Activated CD4-positive, alpha-beta T cell treated with anti-CD3 and anti-CD28 coated beads, Interleukin-2, amount 10 ng/mL, durations not matched to agents 24 days and 14 days (primary cell): ENCODE data around the gene PSMD1. TPM values are rescaled to one million over a fixed set of nuclear protein-coding genes. Genes with fewer than 3 reads are reported as not detected.
"Not testable (repeated sequence)": the region's sequence is repeated elsewhere in the genome, so short reads cannot be mapped to it uniquely, and the experiment has no call there.

Experiments
- DNase-seq: peaks from one replicate; pipeline ENCODE4 v3.0.0; 2022
- H3K27ac Mint-ChIP-seq: one replicate; pipeline ENCODE4 v1.8.0; 2022; ENCODE audit warnings: mild to moderate bottlenecking, mixed read lengths
- H3K27me3 Mint-ChIP-seq: one replicate; pipeline ENCODE4 v1.8.0; 2022; ENCODE audit warnings: mixed read lengths
- H3K36me3 Mint-ChIP-seq: one replicate; pipeline ENCODE4 v1.8.0; 2022; ENCODE audit warnings: low read depth, mild to moderate bottlenecking, mixed read lengths
- H3K4me1 Mint-ChIP-seq: one replicate; pipeline ENCODE4 v1.8.0; 2021; ENCODE audit warnings: mixed read lengths
- H3K4me3 Mint-ChIP-seq: one replicate; pipeline ENCODE4 v1.8.0; 2022; ENCODE audit warnings: mild to moderate bottlenecking, moderate library complexity, mixed read lengths
- H3K9me3 Mint-ChIP-seq: one replicate; pipeline ENCODE4 v1.8.0; 2021; ENCODE audit warnings: mixed read lengths
- intact Hi-C: fragments of 100-400 bp; cut with micrococcal nuclease; formaldehyde crosslinking; loops from one replicate; pipeline ENCODE4 v1.15.1; 2023
- total RNA-seq: library from RNA; stranded (reverse); gene quantifications from 2 replicates; pipeline ENCODE4 v1.2.3, GENCODE V29; 2022

The PSMD1 gene
- total RNA-seq, 1 donor from 2014 or later: 200 TPM

DNA sequence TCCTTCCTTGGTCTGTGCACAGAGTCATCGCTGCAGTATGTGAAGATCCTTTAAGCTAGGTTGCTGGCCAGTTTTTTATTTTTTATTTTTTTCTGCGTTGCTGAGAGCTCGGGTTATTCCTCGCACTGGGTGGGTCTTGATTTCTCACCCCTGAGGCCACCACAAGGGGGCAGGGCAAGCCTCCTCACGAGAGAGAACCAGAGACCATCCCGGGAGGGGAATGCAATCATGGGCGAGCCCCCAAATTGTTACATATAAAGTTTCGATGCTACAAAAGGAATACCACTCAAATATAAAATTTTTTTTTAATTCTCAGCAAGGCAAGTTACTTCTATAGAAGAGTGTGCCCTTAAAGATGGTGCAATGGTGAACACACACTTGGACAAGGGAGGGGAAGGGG lies 43.3 kb downstream of the PSMD1 start:
- H3K4me1 Mint-ChIP-seq: peaks cover 6% of the 10 kb centered on the region
- no peak overlapping the region for H3K4me3 Mint-ChIP-seq
- H3K9me3 Mint-ChIP-seq: peaks cover 10% of the 10 kb centered on the region
- peaks cover 57% of the 10 kb centered on the region for H3K36me3 Mint-ChIP-seq
- H3K27me3 Mint-ChIP-seq: no peaks in the 10 kb centered on the region
- DNase-seq: no peak
- H3K27ac Mint-ChIP-seq: no peak overlapping the region
- intact Hi-C loops: loop anchor here (5.0 kb wide), 1 partner anchor 62 kb away; no protein-coding TSS in a partner anchor

GRCh38 chr2:231100321-231100720 lies 43.7 kb downstream of the PSMD1 start:
- intact Hi-C loops: loop anchor here (5.0 kb wide), 1 partner anchor 62 kb away; no protein-coding TSS in a partner anchor
- H3K9me3 Mint-ChIP-seq, H3K27me3 Mint-ChIP-seq, H3K27ac Mint-ChIP-seq, DNase-seq, H3K4me1 Mint-ChIP-seq, H3K4me3 Mint-ChIP-seq: not testable (repeated sequence)
- peaks cover 57% of the 10 kb centered on the region for H3K36me3 Mint-ChIP-seq

DNA sequence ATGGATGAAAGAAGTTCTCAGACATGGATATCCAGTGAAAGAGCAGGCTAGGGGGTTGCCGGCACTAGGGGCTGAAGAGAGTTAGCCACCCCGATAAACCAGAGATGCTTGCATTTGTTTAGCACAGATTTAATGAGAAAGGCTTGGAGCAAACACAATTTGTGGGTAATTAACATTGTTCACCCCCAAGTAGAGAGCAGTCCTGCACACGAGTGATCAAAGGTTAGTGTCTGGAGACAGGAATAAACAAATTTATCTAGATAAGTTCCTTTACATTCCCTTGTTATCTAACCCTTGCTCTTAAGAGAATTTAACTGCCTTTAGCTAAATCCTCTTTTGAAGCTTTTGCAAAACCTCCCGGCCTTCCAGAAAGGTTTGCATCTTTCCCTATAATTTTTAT lies 44.3 kb downstream of the PSMD1 start:
- intact Hi-C loops: loop anchor here (5.0 kb wide), 1 partner anchor 61 kb away; no protein-coding TSS in a partner anchor
- Mint-ChIP-seq H3K27ac (no peak overlapping the region), H3K4me1 (peaks cover 6% of the 10 kb centered on the region), H3K27me3 (no peaks in the 10 kb centered on the region), H3K36me3 (peaks cover 51% of the 10 kb centered on the region), H3K9me3 (peaks cover 10% of the 10 kb centered on the region), H3K4me3 (no peak overlapping the region)
- DNase-seq: no peak

DNA sequence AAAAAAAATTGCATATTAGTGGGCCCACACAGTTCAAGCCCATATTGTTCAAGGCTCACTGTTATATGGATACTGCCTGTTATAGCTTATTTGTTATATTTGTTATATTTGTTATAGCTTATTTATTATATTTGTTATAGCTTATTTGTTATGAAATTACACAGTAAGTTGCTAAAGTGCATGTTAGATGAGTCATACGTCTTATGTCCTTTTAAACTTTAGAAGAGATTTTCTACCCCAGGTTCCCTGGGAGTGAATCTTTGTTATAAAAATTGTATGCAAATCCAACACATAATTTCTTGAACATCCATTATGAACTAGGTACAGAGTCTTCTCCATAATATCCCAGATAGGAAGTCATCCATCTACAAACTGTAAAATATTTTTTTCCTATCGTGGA lies 46.1 kb downstream of the PSMD1 start:
- no peak for DNase-seq
- intact Hi-C loops: loop anchor here (5.0 kb wide), 1 partner anchor 60 kb away; no protein-coding TSS in a partner anchor
- Mint-ChIP-seq H3K4me1 (peaks cover 6% of the 10 kb centered on the region), H3K4me3 (no peak overlapping the region), H3K36me3 (peaks cover 37% of the 10 kb centered on the region), H3K27ac (no peak overlapping the region), H3K9me3 (peaks cover 10% of the 10 kb centered on the region), H3K27me3 (no peaks in the 10 kb centered on the region)

- H3K27ac Mint-ChIP-seq: no peak overlapping the region
- peaks cover 29% of the 10 kb centered on the region for H3K36me3 Mint-ChIP-seq
- intact Hi-C loops: loop anchor here (2.0 to 5.0 kb wide), 4 partner anchors 58 to 349 kb away; no protein-coding TSS in a partner anchor
- peaks cover 6% of the 10 kb centered on the region for H3K4me1 Mint-ChIP-seq
- H3K9me3 Mint-ChIP-seq: no peaks in the 10 kb centered on the region
- no peaks in the 10 kb centered on the region for H3K27me3 Mint-ChIP-seq
- H3K4me3 Mint-ChIP-seq: no peak overlapping the region
- peak; percentile 85 for DNase-seq
Measured at GRCh38 chr2:231104115-231104713, 47.5 kb downstream of the PSMD1 start.

- intact Hi-C loops: no loop called here
- Mint-ChIP-seq H3K27ac (no peak overlapping the region), H3K9me3 (no peaks in the 10 kb centered on the region), H3K36me3 (peaks cover 35% of the 10 kb centered on the region), H3K4me1 (peaks cover 5% of the 10 kb centered on the region), H3K4me3 (no peak overlapping the region), H3K27me3 (no peaks in the 10 kb centered on the region)
- no peak for DNase-seq
Measured at GRCh38 chr2:231110551-231110950, 53.9 kb downstream of the PSMD1 start.

DNA sequence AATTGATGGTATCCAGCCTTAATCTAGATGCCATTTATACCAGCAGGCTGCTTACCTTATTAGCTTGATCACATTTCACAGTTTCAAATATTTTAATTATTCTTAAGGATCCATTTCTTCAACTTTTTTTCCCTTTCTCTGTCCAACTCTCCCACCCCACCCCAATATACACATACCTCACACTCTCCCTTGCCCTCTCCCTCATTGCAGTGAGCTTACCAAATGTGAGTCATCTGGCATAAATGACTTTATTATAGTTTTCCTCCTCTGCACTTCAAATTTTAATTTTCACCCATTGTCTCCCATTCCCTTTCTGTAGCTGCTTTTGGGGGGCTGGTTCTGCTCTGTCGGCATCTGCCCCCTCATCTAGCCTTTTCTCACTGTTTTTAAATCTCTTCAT lies 55.3 kb downstream of the PSMD1 start:
- peaks cover 6% of the 10 kb centered on the region for H3K4me1 Mint-ChIP-seq
- intact Hi-C loops: no loop called here
- no peaks in the 10 kb centered on the region for H3K27me3 Mint-ChIP-seq
- no peak for DNase-seq
- H3K36me3 Mint-ChIP-seq: peaks cover 38% of the 10 kb centered on the region
- H3K9me3 Mint-ChIP-seq: no peaks in the 10 kb centered on the region
- no peak overlapping the region for H3K4me3 Mint-ChIP-seq
- H3K27ac Mint-ChIP-seq: no peak overlapping the region

GRCh38 chr2:231113489-231113888 lies 56.8 kb downstream of the PSMD1 start:
- intact Hi-C loops: no loop called here
- H3K4me3 Mint-ChIP-seq: no peak overlapping the region
- peaks cover 36% of the 10 kb centered on the region for H3K36me3 Mint-ChIP-seq
- DNase-seq: no peak
- no peaks in the 10 kb centered on the region for H3K27me3 Mint-ChIP-seq
- H3K4me1 Mint-ChIP-seq: peaks cover 9% of the 10 kb centered on the region
- H3K9me3 Mint-ChIP-seq: no peaks in the 10 kb centered on the region
- no peak overlapping the region for H3K27ac Mint-ChIP-seq

DNA sequence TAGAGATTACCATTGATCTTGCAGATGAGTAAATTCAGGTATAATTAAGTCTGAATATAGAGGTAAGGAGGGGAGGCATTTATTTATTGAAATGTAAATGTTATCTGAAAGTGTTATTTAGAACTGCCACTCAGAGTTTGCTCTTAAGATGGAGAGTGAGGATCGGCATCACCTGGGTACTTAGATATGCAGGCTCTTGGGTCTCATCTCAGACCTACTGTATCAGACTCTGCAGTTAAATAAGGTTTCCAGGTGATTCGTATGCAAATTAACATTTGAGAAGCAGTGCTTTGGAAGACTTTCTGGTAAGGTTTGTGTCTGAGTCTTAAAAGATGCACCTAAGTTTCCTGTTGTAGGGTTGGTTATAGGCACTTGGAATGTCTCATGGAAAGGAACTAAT lies 59.0 kb downstream of the PSMD1 start:
- no peak overlapping the region for H3K4me3 Mint-ChIP-seq
- H3K36me3 Mint-ChIP-seq: peaks cover 31% of the 10 kb centered on the region
- DNase-seq: no peak
- intact Hi-C loops: no loop called here
- peak overlapping the region; percentile 3 for H3K27ac Mint-ChIP-seq
- H3K4me1 Mint-ChIP-seq: peaks cover 9% of the 10 kb centered on the region
- H3K27me3 Mint-ChIP-seq: no peaks in the 10 kb centered on the region
- H3K9me3 Mint-ChIP-seq: no peaks in the 10 kb centered on the region

DNA sequence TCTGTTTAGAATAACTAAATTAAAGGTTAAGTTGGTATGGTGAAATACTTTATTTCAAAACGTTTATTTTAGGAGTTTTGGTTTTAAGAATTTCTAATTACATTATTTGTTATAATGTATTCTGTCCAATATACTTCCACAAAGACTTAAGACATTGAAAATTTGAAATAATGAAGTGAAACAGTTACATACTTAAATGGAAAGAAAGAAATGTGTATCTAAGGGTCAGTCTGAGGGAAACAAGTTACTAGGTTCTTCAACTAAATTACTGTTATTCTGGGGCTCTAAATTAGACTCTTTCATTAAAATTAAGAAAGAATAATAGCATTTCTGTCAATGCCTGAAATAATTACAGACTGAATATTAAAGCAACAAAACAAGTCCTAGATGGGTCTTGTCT lies 60.5 kb downstream of the PSMD1 start:
- Mint-ChIP-seq H3K4me3 (no peak overlapping the region), H3K9me3 (no peaks in the 10 kb centered on the region), H3K27me3 (no peaks in the 10 kb centered on the region), H3K36me3 (peaks cover 22% of the 10 kb centered on the region), H3K27ac (no peak overlapping the region), H3K4me1 (peaks cover 7% of the 10 kb centered on the region)
- intact Hi-C loops: no loop called here
- DNase-seq: no peak

GRCh38 chr2:231117922-231118613 lies 61.4 kb downstream of the PSMD1 start:
- H3K27ac Mint-ChIP-seq: no peak overlapping the region
- no peaks in the 10 kb centered on the region for H3K9me3 Mint-ChIP-seq
- peaks cover 16% of the 10 kb centered on the region for H3K36me3 Mint-ChIP-seq
- no peak for DNase-seq
- H3K27me3 Mint-ChIP-seq: no peaks in the 10 kb centered on the region
- no peak overlapping the region for H3K4me3 Mint-ChIP-seq
- intact Hi-C loops: no loop called here
- peaks cover 6% of the 10 kb centered on the region for H3K4me1 Mint-ChIP-seq

GRCh38 chr2:231118614-231118942 lies 61.9 kb downstream of the PSMD1 start:
- H3K27ac Mint-ChIP-seq: no peak overlapping the region
- no peak for DNase-seq
- H3K9me3 Mint-ChIP-seq: no peaks in the 10 kb centered on the region
- H3K4me3 Mint-ChIP-seq: no peak overlapping the region
- intact Hi-C loops: no loop called here
- peaks cover 10% of the 10 kb centered on the region for H3K4me1 Mint-ChIP-seq
- H3K36me3 Mint-ChIP-seq: peaks cover 13% of the 10 kb centered on the region
- no peaks in the 10 kb centered on the region for H3K27me3 Mint-ChIP-seq

DNA sequence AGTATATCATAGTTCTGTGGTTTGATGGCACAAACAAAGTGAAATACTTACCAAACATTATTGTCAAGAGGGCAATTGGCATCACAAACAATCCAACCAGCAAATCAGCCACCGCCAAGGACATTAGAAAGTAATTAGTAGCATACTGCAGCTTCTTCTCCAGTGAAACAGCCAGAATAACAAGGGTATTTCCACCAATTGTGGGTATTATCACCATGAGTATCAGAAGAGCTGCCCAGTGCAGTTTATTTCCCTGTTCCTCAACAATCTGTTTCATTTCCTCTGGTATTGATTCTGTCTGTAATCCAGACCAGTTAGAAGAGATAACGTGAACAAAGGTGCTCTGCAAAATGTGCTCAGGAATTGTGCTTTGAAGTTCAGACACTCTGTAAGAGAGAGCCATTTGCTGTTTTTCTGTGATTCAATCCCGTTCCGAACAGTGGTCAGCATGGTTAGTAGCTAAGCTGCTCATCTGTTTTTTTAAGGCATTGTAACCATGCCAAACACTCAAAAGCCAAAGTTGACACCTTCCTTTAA lies 66.8 kb downstream of the PSMD1 start:
- intact Hi-C loops: no loop called here
- Mint-ChIP-seq H3K27me3 (no peaks in the 10 kb centered on the region), H3K4me3 (no peak overlapping the region), H3K4me1 (peaks cover 17% of the 10 kb centered on the region), H3K36me3 (peaks cover 5% of the 10 kb centered on the region), H3K27ac (no peak overlapping the region), H3K9me3 (no peaks in the 10 kb centered on the region)
- no peak for DNase-seq

GRCh38 chr2:231124838-231125568 lies 68.3 kb downstream of the PSMD1 start, which contains the start of gene HTR2B:
TSS of gene HTR2B (minus strand) at chr2:231125042. CDS start at chr2:231123764, 1,278 bp downstream.
- Mint-ChIP-seq H3K27me3 (no peaks in the 10 kb centered on the region), H3K9me3 (no peaks in the 10 kb centered on the region), H3K4me3 (peak within 1 kb of the TSS; percentile 26), H3K27ac (no peak within 1 kb of the TSS), H3K36me3 (peaks cover 2% of the 10 kb centered on the region), H3K4me1 (peaks cover 17% of the 10 kb centered on the region)
- intact Hi-C loops: loop anchor here (1.0 kb wide), 1 partner anchor 43 kb away; no protein-coding TSS in a partner anchor
- DNase-seq: peak; percentile 60
